NT2/D1 (cell line): ENCODE results near the gene SURF2.

Source experiments
- SUZ12 ChIP-seq: IDR thresholded peaks from 2 replicates; pipeline ENCODE4 v1.6.1; 2011; ENCODE audit not compliant: insufficient read length, insufficient read depth; ENCODE audit errors: extremely low read depth
- YY1 ChIP-seq: IDR thresholded peaks from 2 replicates; pipeline ENCODE4 v1.6.1; 2011; ENCODE audit not compliant: insufficient read length, insufficient read depth
- ZNF274 ChIP-seq: IDR thresholded peaks from 2 replicates; pipeline ENCODE4 v1.6.1; 2011; ENCODE audit warnings: mild to moderate bottlenecking, low read depth, low read length

GRCh38 chr9:133370685-133371084 is 14.3 kb downstream of the SURF2 start:
- no peak for TF ChIP-seq ZNF274
- TF ChIP-seq SUZ12, result no peak
- TF ChIP-seq YY1, result no peak
